ENCODE measurements around the gene NPHS2.

NPHS2 gene

DNA sequence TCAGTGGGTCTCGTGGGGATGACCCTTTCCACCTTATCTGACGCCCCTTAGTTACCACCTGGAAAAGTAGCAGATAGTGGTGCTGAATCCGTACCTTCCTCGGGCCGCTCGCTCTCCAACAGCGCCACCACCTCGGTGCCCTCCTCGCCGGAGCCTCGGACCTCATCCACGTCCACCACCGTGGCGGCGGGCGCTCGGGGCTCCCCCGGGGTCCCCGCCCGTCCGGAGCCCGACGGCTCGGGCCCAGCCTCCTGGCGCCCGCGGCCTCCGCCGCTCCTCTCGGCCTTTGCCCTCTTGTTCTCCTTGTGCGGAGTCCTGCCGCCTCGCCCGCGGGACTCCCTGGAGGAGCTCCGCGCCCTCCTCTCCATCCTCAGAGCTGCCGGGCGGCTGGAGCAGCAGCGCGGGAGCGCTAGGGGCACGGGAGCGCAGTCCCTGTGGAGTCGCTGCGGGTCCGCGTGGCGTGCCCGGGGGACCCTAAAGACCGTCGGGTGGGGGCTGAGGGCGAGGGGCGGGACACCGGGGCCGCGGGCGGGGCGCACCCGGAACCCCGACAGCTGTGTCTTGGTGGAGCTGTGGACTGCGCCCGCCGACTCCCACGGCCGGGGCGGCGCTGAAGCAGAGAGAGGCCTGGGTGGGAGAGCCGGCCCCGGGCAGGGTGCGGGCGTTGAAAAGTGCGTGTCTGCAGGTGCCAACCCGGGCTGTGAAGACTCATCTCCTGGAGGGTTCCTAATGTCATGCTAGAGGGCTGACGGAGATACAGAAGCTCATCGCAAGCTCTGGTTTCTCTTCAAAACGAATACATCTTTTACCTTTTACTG is at the start of gene NPHS2:
Gene NPHS2, minus strand, starts transcription at position 452 of the 818 bp plus-strand sequence. Its CDS starts 84 bp downstream, at position 368.
- no peak for DNase-seq (ENCODE audit: low read depth in 2 of 2)

DNA sequence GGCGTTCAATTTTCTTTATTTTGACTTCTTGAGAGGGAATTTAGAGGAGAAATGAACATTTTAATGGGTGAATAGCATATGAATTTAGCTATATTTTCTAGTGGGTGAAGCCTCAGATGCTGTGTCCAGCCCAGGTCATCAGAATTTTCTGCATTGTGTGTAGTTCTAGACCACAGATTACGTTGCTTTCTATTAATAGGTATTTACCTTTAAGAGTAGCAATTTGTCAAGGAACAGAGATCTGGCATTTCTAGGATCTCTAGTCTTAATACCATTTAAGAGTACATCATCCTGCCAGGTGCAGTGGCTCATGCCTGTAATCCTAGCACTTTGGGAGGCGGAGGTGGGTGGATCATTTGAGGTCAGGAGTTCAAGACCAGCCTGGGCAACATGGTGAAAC is 36.6 kb upstream of the NPHS2 start:
- DNase-seq (ENCODE audit: low read depth in 2 of 2) = no peak

DNA sequence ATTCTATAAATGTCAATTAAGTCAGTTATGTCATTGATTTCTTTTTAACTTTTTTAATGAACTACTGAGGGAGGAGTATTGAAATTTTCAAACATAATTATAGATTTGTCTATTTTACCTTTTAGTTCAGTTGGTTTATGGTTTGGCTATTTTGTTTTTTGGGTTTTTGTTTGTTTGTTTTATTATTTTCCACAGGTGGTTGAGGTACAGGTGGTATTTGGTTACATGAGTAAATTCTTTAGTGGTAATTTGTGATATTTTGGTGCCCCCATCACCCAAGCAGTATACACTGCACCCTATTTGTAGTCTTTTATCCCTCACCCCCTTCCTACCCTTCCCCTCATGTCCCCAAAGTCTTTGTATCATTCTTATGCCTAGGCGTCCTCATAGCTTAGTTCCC is 25.3 kb upstream of the NPHS2 start:
- DNase-seq (ENCODE audit: low read depth in 2 of 2) = no peak

DNA sequence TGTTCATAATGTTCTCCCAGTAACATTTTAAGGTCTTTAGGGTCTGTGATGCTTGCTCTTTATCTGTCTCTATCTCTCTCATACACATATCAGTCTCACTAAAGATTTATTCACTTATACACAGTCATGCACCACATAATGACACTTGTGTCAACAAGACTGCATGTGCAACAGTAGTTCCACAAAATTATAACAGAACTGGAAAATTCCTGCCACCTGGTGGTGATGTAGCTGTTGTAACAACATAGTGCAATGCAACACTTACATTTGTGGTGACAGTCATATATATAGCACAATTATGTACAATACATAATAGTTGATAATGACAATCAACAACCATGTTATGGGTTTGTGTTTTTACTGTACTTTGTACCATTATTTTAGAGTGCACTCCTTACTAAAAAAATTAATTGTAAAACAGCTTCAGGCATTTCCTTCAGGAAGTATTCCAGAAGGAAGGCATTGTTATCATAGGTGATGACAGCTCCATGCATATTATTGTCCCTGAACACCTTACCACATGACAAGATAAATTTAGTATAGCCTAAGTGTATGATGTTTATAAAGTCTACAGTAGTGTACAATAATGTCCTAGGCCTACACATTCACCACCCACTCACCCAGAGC is 24.0 kb upstream of the NPHS2 start:
- no peak for DNase-seq (ENCODE audit: low read depth in 2 of 2)

DNA sequence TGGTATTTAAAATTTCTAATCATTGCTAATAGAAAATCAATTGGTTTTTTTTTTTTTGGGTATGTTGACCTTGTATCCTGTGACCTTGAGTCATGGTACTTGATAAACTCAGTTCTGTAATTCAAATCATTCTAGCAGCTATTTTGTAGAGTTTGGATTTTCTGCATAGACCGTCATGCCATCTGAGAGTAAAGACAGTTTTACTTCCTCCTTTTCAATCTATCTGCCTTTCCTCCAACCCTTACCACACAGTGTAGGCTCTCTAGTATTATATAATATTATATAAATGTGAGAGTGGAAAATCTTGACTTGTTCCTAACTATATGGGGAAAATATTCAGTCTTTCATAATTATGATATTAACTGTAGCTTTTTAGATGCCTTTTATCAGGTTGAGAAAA is 22.9 kb upstream of the NPHS2 start:
- no peak for DNase-seq (ENCODE audit: low read depth in 2 of 2)

DNA sequence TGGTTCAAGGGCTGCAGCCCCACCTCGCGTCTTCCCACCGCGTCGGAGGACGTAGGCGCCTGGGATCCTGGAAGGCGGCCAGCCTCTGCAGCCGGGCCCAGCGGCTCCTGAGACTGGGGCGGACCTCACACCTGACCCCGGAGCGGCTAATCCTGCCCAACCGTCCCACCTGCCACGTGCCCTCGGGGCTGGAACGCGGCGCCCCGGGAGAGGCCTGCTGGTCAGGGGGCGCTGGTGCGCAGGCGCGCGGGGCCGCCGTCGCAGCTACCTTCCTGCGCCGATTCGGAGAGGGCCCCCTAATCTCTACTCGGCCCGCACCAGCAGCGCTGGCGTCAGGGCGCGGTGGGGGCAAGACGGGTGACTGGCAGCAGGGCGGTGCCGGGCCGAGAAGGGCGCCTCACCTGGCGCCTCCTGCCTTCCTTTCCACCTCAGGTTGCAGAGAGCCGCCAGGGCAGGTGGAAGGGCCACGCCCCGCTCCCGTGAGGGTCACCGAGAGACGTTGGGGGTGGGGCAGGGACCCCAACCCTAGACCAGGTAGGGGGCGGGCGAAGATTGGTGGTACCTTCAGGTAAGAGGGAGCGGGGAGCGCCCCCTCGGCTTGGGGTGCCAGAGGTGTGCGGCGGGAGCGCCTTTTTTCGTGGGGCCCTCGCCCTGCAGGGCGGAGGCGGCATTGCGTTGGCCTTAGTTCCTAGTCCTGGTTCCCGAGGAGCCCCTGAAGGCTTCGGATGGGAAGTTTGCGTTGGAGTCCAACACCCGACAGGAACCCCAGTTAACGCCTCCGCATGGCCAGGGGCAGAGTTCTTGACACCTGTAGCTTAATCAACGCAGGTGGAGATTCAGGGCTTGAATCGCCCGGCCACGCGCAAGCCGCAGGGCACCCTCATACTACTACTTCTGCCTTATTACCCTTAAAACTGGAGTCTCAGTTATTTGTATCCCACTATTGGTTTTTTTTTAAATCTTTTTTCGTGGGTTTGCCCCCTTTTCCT is 16.1 kb upstream of the NPHS2 start, which contains the start of gene TDRD5:
Gene TDRD5, plus strand, starts transcription at position 241 of the 989 bp plus-strand sequence. CDS start 784 bp downstream, outside the sequence.
- no peak for DNase-seq (ENCODE audit: low read depth in 2 of 2)

DNA sequence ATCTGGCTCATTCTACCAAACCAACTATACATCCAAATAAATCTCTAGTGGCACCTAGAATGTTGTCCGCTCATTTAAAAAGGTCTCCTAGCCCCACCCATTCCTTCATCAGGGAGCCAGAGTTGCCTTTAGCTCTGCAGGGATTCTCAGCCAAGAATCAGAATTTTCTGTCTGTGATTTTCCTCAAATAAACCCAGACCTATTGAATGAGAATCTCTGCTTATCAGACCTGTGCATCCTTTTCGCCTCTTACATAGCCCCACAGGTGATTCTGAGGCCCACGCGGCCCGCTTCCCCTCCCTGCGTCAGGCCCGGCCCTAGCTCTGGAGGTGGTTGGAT is 15.5 kb upstream of the NPHS2 start:
- no peak for DNase-seq (ENCODE audit: low read depth in 2 of 2)

DNA sequence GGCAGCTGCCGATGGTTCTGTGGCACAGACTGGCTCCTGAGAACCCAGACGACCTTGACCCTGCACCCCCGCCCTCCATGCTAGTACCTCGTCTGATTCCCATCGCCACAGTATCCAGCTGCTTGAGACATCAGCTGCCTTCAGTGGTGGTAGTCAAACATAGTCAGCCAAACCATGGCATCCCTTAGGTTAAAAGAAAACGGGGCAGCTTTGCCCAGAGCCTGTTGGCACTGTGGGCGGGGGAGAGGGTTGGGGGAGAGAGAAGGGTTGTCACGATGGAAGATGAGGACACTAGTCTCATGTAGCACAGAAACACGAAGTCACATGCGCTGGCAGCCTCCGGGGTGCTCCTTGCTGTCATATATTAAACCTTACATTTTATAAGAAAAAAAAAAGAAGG is 14.9 kb upstream of the NPHS2 start:
- DNase-seq (ENCODE audit: low read depth in 2 of 2) = no peak

DNA sequence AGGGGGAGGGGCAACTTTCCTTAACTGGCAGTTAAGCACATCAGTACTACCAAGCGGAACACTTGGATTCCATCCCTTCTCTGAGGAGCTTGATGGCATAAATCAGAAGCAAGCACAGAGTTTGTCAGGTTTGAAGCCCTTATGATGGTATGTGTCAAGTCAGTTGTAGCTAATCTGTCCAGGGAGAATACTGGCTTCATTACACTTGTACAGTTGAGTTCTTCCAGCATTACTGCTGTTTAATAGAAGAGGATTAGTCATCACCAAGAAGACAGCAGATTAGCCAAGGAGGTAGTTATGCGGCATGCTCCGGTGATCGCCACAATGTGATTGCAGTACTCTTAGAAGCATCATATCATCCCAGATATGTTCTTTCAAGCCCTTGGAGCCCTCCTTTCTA is 13.8 kb upstream of the NPHS2 start:
- DNase-seq (ENCODE audit: low read depth in 2 of 2) = no peak

DNA sequence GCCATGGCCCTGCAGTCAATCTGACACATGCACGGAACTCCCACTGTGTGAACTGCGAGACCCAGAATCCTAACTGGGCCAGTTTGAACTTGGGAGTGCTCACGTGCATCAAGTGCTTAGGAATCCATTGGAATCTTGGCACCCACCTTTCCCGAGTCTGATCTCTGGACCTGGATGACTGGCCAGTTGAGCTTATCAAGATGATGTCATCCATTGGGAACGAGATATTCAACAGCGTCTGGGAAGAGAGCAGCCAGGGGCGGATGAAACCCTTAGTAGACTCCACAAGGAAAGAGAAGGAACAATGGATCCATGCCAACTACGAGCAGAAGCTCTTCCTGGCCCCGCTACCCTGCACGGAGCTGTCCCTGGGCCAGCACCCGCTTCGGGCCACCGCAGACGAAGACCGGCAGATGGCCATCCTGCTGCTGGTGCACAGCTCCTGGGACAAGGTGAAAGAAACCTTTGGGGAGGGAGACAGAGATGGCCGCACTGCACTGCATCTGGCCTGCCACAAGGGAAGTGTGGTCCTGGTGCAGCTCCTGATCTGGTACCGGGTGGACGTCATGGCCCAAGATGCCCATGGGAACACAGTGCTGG is 12.8 kb upstream of the NPHS2 start:
- no peak for DNase-seq (ENCODE audit: low read depth in 2 of 2)

DNA sequence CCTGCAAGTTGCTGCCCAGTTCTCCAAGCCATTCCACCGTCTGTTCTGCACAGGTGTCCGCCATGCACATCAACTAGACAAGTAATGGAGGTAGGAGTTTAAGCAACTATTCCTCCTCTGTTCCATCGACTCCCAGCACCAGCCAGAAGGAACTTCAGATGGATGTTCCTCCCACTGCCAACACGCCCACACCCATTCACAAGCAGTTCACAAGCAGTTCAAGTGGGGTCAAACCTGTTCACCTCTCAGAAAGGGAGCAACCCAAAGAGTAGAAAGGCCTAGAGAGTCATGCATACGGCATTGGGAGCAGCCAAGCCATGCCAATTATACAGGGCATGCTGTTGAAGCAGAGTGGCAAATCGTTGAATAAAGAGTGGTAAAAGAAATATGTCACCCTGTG is 11.6 kb upstream of the NPHS2 start:
- no peak for DNase-seq (ENCODE audit: low read depth in 2 of 2)

DNA sequence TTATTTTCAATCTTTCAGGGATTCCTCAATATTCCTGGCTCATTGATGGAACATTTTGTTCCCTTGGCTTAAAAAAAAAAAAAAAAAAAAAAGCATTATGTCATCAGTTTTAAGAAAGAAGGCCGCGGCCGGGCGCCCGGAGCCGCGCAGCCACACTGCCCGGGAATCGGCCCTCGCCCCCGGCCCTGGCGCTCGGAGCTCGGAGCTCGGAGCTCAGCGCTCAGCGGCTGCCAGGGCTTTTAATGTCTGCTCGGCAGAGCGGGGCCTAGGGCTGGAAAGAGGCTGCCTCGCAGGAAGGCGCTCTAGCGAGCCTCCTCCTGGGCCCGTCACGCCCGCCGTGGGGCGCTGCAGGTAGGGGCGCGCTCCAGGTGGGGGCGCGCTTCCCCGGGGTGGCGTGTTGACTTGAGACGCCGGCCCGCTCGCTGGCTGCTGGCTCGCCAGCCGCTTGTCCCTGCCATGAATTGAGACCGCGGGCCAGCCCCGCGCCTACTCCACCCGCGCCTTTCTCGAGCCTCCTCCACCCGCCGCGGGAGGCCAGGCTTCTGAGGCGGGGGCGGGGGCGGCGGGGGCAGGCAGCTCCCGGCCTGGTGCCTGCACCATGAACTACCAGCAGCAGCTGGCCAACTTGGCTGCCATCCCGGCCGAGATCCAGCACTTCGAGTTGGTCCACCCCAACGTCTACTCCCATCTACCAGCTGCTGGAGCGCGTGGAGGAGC is 10.5 kb upstream of the NPHS2 start:
- DNase-seq (ENCODE audit: low read depth in 2 of 2) = no peak

DNA sequence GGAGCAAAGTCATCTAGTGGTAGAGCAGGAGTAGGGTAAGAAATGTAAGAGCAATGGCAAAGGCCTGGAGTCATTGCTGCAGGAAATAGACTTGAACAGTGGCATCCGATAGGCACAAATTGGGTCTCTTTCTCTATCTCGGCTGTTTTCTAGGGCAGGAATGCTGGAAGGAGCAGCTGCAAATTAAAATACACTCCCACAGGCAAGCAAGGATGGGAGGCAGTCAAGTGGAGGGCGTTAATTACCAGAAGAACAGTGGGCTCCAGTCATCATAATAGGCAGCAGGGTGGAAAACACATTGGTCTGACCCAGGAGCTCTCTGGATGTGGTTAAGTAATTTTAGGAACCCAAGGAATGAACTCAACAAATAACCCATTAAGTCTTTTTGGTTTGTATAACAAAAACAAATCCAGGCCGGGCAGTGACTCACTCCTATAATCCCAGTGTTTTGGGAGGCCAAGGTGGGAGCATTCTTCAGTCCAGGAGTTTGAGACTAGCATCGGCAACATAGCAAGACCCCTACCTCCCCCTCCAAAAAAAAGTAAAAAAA is 8.1 kb upstream of the NPHS2 start:
- DNase-seq (ENCODE audit: low read depth in 2 of 2) = no peak

DNA sequence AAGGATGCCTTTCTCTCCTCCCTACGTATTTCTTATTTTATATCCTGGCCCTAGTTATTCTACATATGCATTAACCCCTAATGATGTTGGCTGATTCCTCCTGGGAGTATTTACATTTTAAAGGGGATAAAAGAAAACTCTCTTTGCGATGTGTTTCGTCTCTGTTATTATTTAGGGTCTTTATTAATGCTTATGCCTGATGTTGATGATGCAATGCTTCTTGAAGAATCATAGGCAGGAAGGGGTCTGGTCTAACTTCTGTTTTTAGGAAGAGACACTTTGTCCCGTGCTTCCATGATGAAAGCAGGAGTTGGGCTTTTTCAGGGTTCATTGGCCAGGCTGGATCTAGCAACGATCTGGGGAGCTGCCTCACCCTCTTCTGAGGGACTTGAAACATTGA is 761 bp upstream of the NPHS2 start:
- DNase-seq (ENCODE audit: low read depth in 2 of 2) = no peak

DNA sequence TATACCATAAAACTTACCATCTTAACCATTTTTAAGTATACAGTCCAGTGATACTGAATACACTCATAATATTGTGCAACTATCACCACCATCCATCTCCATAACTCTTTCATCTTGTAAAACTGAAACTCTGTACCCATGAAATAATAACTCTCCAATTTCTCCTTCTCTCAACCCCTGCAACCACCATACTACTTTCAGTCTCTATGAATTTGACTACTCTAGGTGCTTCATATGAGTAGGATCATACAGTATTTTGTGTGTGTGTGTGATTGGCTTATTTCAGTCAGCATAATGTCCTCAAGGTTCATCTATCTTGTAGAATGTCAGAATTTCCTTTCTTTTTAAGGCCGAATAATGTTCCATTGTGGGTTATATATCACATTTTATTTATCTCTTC is 17.7 kb downstream of the NPHS2 start:
- DNase-seq (ENCODE audit: low read depth in 2 of 2) = no peak

DNA sequence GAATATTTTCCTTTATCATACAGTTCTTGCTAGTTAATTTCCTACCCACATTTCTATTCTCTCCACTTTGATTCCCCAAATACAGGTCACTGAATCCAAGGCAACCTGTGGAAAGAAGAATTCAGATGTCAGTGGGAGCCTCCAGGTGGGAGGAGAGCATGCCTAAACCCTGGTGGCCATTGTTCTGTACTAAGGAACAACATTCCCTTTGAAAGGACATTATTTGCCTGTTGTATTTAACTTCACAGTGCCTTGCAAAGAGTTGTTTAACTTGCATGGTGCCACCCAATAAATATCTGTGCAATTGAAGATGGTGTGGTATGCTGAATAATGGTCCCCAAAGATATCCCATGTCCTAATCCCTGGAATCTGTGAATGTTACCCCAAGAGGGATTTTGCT is 21.3 kb downstream of the NPHS2 start:
- DNase-seq (ENCODE audit: low read depth in 2 of 2) = no peak

DNA sequence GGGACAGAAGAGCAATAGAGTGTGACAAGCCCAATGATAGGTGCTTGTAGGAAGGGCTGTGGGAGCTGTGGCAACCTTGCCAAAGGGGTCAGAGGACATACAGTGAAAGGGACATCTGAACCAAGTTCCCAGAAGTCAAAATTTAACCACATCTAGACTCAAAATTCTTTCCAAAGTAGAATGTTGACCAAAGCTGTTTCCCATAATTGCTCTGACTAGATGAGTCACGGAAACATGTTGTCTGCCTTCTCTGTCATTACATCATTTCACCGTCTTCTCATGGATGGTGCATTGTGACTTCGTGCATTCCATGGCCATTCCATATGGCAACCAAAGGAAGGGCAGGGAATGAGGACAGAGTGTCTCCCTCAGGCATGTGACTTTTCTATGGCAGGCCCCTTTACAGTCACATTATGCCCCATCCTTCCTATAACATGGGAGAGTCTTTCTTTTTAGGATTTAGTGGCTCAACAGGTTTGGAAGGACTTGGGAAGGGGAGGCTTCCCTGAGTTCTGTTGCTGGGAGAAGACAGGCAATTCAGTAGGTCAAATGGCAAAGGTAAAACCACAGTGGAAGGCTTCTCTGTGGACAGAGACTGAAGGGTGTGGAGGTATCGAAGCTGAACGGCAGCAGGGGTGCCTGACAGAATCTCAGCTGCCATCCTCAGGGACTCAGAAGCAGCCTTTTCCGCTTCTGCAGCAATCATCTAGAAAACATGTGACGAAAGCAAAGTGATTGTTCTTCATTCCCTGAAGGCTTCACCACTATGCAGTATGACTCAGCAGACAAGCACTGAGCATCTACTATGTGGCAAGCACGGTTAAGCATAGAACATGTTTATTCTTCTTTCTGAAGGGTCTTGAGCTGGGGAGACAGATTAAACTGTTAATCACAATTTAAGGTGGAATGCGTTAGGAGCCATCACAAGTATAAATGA is 24.7 kb downstream of the NPHS2 start:
- DNase-seq (ENCODE audit: low read depth in 2 of 2) = no peak

DNA sequence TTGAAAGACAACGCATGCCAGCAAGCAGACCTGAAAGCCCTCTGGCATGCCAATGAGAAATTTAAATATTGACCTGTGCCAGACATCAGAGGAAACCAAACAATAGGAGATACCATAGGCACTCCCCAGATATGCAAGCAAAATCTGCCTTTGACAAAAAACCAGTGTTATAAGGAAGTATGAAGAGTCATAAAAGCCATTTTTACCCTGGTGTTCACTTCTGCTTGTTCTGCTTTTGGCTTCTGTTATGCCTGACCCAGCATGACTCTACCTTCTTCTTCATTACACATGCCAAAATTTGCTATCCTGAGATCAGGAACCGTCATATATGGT is 26.4 kb downstream of the NPHS2 start:
- DNase-seq (ENCODE audit: low read depth in 2 of 2) = no peak

DNA sequence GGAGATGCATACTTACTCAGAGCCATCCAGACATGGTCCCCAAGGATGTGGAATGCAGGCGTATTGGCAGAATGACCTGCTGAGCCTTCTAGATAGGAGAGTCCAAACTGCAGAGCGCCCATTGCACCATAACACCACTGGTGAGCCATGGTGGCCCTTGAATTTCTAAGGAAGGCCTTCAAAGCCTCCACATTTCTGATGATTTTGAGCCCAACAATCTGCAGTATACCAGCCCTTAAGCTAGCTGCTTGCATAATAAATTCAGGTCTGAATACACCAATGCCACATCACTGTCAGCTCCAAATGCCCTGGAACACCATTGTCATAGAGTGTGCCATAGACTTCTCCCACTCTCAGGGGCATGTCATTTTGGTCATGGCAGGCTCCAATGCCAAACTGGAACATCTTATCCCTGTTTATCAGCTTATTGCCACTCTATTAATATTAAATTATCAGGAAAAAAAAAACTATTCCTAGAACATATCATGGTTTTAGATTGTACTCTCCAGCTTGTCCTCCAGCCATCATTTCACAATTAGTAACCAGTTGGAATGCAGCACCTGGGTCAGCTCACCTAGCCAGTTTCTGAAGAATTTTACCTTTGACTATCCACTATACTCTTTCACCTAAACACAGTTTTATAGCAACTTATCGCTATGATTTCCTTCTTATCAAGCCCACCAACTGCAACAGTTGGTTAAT is 26.9 kb downstream of the NPHS2 start:
- DNase-seq (ENCODE audit: low read depth in 2 of 2) = no peak
